Parathyroid adenoma (tissue), 2 donors: ENCODE measurements around the gene HAPSTR1.
A peak's percentile ranks its signal among the peaks of the same experiment; 100 is the strongest.
"Not testable (repeated sequence)": the region's sequence is repeated elsewhere in the genome, so short reads cannot be mapped to it uniquely, and the experiment has no call there.

Experiments used
- H2AFZ ChIP-seq: fragments of 300-600 bp; sonication (generic); one replicate; pipeline ENCODE4 v1.7.0; 2017; ENCODE audit warnings: antibody characterized with exemption, mild to moderate bottlenecking
- H3K27ac ChIP-seq: fragments of 300-600 bp; sonication (generic); one replicate; pipeline ENCODE4 v1.7.0; 2017
- H3K27me3 ChIP-seq: fragments of 300-600 bp; sonication (generic); one replicate; pipeline ENCODE4 v1.7.0; 2017; ENCODE audit warnings: low read length; ENCODE audit not compliant: control insufficient read depth, insufficient read depth
- H3K36me3 ChIP-seq: fragments of 300-600 bp; sonication (generic); one replicate; pipeline ENCODE4 v1.7.0; 2017; ENCODE audit warnings: low read length; ENCODE audit not compliant: control insufficient read depth, insufficient read depth
- H3K4me1 ChIP-seq: fragments of 300-600 bp; sonication (generic); one replicate; pipeline ENCODE4 v1.7.0; 2017; ENCODE audit warnings: control low read depth
- H3K4me2 ChIP-seq: fragments of 300-600 bp; sonication (generic); one replicate; pipeline ENCODE4 v1.7.0; 2017; ENCODE audit warnings: low read length
- H3K4me3 ChIP-seq: fragments of 300-600 bp; sonication (generic); one replicate; pipeline ENCODE4 v1.7.0; 2017; ENCODE audit warnings: low read depth, low read length
- H3K79me2 ChIP-seq: fragments of 300-600 bp; sonication (generic); one replicate; pipeline ENCODE4 v1.7.0; 2017; ENCODE audit warnings: control low read depth
- H3K9ac ChIP-seq: fragments of 300-600 bp; sonication (generic); one replicate; pipeline ENCODE4 v1.7.0; 2017; ENCODE audit warnings: mild to moderate bottlenecking
- H3K9me3 ChIP-seq: fragments of 300-600 bp; sonication (generic); one replicate; pipeline ENCODE4 v1.7.0; 2017; ENCODE audit warnings: low read length; ENCODE audit not compliant: control insufficient read depth
- CTCF ChIP-seq: fragments of 300-600 bp; sonication (generic); IDR thresholded peaks from one replicate; pipeline ENCODE4 v1.7.0; 2017; ENCODE audit warnings: antibody characterized with exemption, mild to moderate bottlenecking
- donor health status: primary hyperparathyroidism.

Gene HAPSTR1

GRCh38 chr16:9077091-9077809, 14.2 kb upstream of the HAPSTR1 start:
- Histone ChIP-seq H2AFZ (peak overlapping the region; percentile 40), H3K36me3 (no peaks in the 10 kb centered on the region), H3K9ac (no peak overlapping the region), H3K4me3 (no peak overlapping the region), H3K27ac (no peak overlapping the region), H3K4me1 (peaks cover 6% of the 10 kb centered on the region), H3K9me3 (no peaks in the 10 kb centered on the region), H3K27me3 (no peaks in the 10 kb centered on the region), H3K79me2 (no peaks in the 10 kb centered on the region), H3K4me2 (no peak overlapping the region)
- TF ChIP-seq CTCF = no peak

GRCh38 chr16:9078467-9079429, 12.7 kb upstream of the HAPSTR1 start:
- not testable (repeated sequence) for H3K9ac ChIP-seq, H3K4me2 ChIP-seq, H2AFZ ChIP-seq, H3K27ac ChIP-seq, H3K4me3 ChIP-seq, H3K4me1 ChIP-seq, H3K27me3 ChIP-seq, H3K9me3 ChIP-seq, H3K79me2 ChIP-seq, H3K36me3 ChIP-seq

GRCh38 chr16:9079430-9079812, 12.0 kb upstream of the HAPSTR1 start:
- Histone ChIP-seq H3K9me3 (no peaks in the 10 kb centered on the region), H3K36me3 (no peaks in the 10 kb centered on the region), H3K79me2 (no peaks in the 10 kb centered on the region), H3K27me3 (no peaks in the 10 kb centered on the region), H3K4me3 (no peak overlapping the region), H3K9ac (no peak overlapping the region), H2AFZ (no peak overlapping the region), H3K27ac (no peak overlapping the region), H3K4me1 (peaks cover 6% of the 10 kb centered on the region), H3K4me2 (no peak overlapping the region)
- no peak for TF ChIP-seq CTCF

- no peak for TF ChIP-seq CTCF
- no peaks in the 10 kb centered on the region for H3K79me2 ChIP-seq
- H3K27ac ChIP-seq = no peak overlapping the region
- H3K4me1 ChIP-seq = peaks cover 6% of the 10 kb centered on the region
- no peaks in the 10 kb centered on the region for H3K27me3 ChIP-seq
- H3K9me3 ChIP-seq = no peaks in the 10 kb centered on the region
- H3K4me3 ChIP-seq = no peak overlapping the region
- H2AFZ ChIP-seq = peak overlapping the region; percentile 23
- H3K4me2 ChIP-seq = no peak overlapping the region
- no peak overlapping the region for H3K9ac ChIP-seq
- no peaks in the 10 kb centered on the region for H3K36me3 ChIP-seq
These were observed 10.3 kb upstream of the HAPSTR1 start for GRCh38 chr16:9081158-9081557.

- no peaks in the 10 kb centered on the region for H3K9me3 ChIP-seq
- no peak overlapping the region for H3K27ac ChIP-seq
- H3K27me3 ChIP-seq = no peaks in the 10 kb centered on the region
- H3K9ac ChIP-seq = no peak overlapping the region
- no peak overlapping the region for H3K4me3 ChIP-seq
- H3K36me3 ChIP-seq = no peaks in the 10 kb centered on the region
- no peak overlapping the region for H3K4me2 ChIP-seq
- no peaks in the 10 kb centered on the region for H3K79me2 ChIP-seq
- peaks cover 6% of the 10 kb centered on the region for H3K4me1 ChIP-seq
- TF ChIP-seq CTCF = no peak
- no peak overlapping the region for H2AFZ ChIP-seq
These were observed 9.6 kb upstream of the HAPSTR1 start for GRCh38 chr16:9081843-9082242.
